Central memory CD4-positive, alpha-beta T cell (primary cell): ENCODE results near the gene RGL3.
A peak's percentile ranks its signal among the peaks of the same experiment; 100 is the strongest.
"Not testable (repeated sequence)": the region's sequence is repeated elsewhere in the genome, so short reads cannot be mapped to it uniquely, and the experiment has no call there.

Source experiments
- DNase-seq: peaks from one replicate; pipeline ENCODE4 v3.0.0; 2022
- total RNA-seq, 3 experiments: gene quantifications; one replicate each; lab custom pipeline; 2026; lab: John Stamatoyannopoulos, UW

Gene RGL3
- total RNA-seq = 0 reads per million in 3 experiments

DNA sequence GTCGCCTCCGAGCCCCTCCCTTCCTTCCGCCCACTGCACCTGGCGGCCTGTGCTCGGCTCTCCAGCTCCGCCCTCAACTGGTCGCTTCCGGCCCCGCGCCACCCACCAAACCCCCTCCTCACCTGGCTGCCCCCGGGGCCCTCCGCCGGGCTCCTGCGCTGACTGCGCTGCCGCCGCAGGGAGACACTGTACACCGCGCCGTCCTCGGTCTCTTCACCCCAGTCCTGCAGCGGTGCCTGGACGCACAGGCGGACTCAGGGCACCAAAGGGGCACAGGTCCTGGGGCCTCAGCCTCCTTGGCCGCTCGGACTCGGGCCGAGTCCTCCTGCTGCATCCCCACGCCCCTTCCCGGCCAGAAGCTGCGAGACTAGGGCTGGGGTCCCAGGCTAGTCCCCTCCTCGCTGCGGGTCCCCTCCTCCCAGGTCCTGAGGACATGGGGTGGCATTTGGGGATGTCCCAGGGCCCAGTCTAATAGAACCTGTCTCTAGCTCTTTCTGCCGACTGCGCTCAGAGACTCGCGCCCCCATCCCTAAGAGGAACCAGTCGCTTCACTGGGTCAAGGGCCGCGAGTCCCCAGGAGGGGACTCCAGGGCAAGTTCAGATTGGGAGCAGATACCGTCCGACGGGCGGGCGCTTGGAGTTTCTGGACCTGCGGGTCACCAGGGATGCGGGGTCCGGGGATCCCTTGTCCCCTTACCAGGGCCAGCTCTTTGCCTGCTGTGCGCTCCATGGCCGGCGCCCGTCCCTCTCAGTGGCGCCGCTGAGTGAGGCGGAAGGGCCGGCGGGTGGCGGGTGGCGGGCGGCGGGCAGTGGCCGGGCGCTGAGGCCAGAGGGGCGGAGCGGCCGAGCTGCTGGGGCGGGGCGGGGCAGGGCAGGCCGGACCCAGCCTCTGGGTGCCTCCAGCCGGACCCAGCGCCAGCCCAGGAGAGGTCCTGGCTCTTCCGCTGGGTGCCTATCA, at the start of gene RGL3:
Gene RGL3, minus strand, starts transcription at position 766 of the 958 bp plus-strand sequence. Its CDS starts 36 bp downstream, at position 730.
- no peak for DNase-seq

GRCh38 chr19:11468266-11468845, 49.2 kb upstream of the RGL3 start:
- DNase-seq = not testable (repeated sequence)

- no peak for DNase-seq
Observed at GRCh38 chr19:11465600-11465999, 46.5 kb upstream of the RGL3 start.

- no peak for DNase-seq
Observed at GRCh38 chr19:11464333-11465265, 45.5 kb upstream of the RGL3 start.

- DNase-seq = peak; percentile 24
Observed at GRCh38 chr19:11463391-11463790, 44.3 kb upstream of the RGL3 start.

- DNase-seq = no peak
Observed at GRCh38 chr19:11461453-11461852, 42.3 kb upstream of the RGL3 start.

GRCh38 chr19:11460207-11460606, 41.1 kb upstream of the RGL3 start:
- DNase-seq = no peak

DNA sequence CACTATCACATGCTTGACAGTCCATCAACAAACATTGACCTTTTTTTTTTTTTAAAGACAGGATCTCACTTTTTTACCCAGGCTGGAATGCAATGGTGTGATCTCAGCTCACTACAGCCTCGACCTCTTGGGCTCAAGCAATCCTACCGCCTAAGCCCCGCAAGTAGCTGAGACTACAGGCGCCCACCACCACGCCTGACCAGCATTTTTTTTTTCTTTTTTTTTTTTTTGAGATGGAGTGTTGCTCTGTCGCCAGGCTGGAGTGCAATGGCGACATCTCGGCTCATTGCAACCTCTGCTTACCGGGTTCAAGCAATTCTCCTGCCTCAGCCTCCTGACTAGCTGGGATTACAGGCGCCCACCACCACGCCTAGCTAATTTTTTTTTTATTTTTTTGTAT, 39.8 kb upstream of the RGL3 start:
- not testable (repeated sequence) for DNase-seq

GRCh38 chr19:11458236-11458900, 39.3 kb upstream of the RGL3 start:
- DNase-seq = no peak

GRCh38 chr19:11457831-11458230, 38.7 kb upstream of the RGL3 start:
- DNase-seq = no peak

DNA sequence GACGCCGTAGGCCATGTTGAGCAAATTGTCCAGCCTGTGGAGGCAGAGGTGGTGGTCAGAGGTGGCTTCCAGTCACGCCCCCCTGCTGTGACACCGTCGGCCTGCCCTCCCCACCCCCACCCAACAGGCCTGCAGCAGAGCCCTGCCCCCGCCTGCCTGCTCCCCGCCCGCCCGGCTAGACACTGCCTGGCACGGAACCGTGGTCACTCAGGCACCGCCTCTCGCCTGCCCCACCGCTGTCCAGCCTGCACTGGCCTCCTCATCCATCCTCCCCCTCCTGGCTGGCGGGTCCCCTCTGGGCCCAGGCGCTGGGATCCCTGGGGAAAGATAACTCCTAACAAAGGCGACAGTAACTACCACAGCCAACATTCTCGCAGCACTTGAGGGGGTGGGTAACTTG, 38.0 kb upstream of the RGL3 start:
- DNase-seq = no peak

GRCh38 chr19:11456659-11457058, 37.5 kb upstream of the RGL3 start:
- no peak for DNase-seq

DNA sequence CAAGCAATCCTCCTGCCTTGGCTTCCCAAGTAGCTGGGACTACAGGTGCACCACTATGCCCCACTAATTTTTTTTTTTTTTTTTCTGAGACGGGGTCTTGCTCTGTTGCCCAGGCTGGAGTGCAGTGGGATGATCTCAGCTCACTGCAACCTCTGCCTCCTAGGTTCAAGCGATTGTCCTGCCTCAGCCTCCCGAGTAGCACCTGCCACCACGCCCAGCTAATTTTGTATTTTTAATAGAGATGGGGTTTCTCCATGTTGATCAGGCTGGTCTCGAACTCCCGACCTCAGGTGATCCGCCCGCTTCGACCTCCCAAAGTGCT, 36.1 kb upstream of the RGL3 start:
- DNase-seq = not testable (repeated sequence)

DNA sequence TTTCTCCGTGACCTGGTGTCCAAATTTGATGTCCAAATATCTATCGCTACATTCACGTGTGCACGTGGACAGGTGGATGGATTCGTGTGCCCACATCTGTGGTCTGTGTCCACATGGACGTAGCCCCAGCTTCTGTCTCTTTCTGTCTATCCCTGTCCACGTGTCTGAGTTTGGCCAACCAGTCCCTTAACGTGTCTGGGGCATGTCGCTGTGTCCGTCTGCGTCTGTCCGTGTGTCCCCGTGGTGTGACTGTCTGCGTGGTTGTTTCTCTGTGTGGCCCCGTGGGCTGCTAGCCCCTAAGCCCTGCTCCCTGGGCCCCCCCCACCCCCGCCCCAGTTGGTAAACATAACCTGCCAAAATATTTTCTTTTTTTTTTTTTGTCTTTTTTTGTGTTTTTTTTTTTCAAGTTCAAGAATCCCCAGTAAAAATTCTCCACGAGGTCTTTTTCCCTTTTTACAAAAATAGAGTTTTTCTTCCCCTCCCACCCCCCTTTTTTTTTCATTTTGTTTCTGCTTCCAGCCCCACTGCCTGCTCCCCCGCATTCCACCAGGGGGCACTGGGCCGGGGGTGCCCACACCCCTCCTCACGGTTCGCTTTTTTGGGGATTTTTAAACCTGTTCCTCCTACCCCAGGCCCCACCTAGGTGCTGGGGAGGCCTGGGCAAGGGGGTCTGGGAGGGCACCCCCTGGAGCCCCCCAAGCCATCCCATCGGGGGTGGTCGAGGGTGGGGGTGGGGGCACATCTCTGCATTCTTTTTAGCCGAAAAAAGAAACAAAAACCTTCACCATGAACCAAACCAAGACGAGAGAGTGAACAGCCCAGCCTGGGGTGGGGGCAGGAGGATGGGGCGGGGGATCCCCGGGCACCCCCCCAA, 34.6 kb upstream of the RGL3 start:
- DNase-seq = no peak

GRCh38 chr19:11452620-11453310, 33.7 kb upstream of the RGL3 start:
- no peak for DNase-seq

- DNase-seq = no peak
Observed at GRCh38 chr19:11451871-11452619, 32.9 kb upstream of the RGL3 start.

DNA sequence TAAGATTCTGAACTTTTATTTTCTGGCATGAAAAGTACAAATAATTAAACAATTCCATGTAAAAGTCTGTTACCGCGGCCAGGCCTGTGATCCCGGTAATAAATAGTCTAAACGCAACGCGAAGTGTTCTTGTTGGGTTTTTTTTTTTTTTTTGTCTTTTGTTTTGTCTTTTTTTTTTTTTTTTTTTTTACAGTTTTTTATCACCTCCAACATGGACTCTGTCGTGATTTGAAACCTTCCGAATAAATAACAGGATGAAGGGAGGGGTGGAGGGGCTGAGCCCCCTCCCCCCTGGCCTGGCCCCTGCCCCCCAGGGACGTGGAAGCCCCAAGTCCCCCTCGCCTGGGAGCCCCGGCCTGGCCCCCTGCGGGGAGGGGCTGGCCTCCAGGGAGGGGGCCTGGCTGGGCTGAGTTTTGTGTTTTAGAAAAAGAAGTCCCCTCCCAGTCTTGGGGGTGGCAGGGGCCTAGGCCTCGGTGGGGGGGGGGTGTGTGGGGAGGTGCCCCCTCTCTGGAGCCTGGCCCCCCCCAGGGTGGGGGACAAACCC, 32.3 kb upstream of the RGL3 start:
- no peak for DNase-seq

GRCh38 chr19:11450570-11451326, 31.6 kb upstream of the RGL3 start:
- no peak for DNase-seq
